ENCODE data around the gene FAM228A.
"Not testable (repeated sequence)": the region's sequence is repeated elsewhere in the genome, so short reads cannot be mapped to it uniquely, and the experiment has no call there.

Gene FAM228A

GRCh38 chr2:24191156-24191555 is 16.3 kb downstream of the FAM228A start:
- no peak for DNase-seq (ENCODE audit: low read depth, low spot score)

- no peak for DNase-seq (ENCODE audit: low read depth, low spot score)
Measured at GRCh38 chr2:24191848-24192247, 17.0 kb downstream of the FAM228A start.

GRCh38 chr2:24197213-24197612 is 22.4 kb downstream of the FAM228A start:
- DNase-seq (ENCODE audit: low read depth, low spot score), result not testable (repeated sequence)

- DNase-seq (ENCODE audit: low read depth, low spot score), result no peak
Measured at GRCh38 chr2:24199968-24200590, 25.2 kb downstream of the FAM228A start.

GRCh38 chr2:24200799-24201198 is 25.9 kb downstream of the FAM228A start:
- DNase-seq (ENCODE audit: low read depth, low spot score), result no peak

- DNase-seq (ENCODE audit: low read depth, low spot score), result no peak
Measured at GRCh38 chr2:24203029-24203786, 28.4 kb downstream of the FAM228A start.

GRCh38 chr2:24203787-24204150 is 28.9 kb downstream of the FAM228A start:
- DNase-seq (ENCODE audit: low read depth, low spot score), result no peak

- no peak for DNase-seq (ENCODE audit: low read depth, low spot score)
Measured at GRCh38 chr2:24204505-24204904, 29.7 kb downstream of the FAM228A start.

GRCh38 chr2:24205131-24205530 is 30.3 kb downstream of the FAM228A start:
- DNase-seq (ENCODE audit: low read depth, low spot score), result no peak

- no peak for DNase-seq (ENCODE audit: low read depth, low spot score)
Measured at GRCh38 chr2:24206242-24206641, 31.4 kb downstream of the FAM228A start.

GRCh38 chr2:24206714-24207113 is 31.9 kb downstream of the FAM228A start:
- DNase-seq (ENCODE audit: low read depth, low spot score), result no peak

- DNase-seq (ENCODE audit: low read depth, low spot score), result no peak
Measured at GRCh38 chr2:24207359-24207758, 32.5 kb downstream of the FAM228A start.

GRCh38 chr2:24208490-24208889 is 33.6 kb downstream of the FAM228A start:
- DNase-seq (ENCODE audit: low read depth, low spot score), result no peak

GRCh38 chr2:24209389-24210105 is 34.7 kb downstream of the FAM228A start:
- DNase-seq (ENCODE audit: low read depth, low spot score), result no peak

GRCh38 chr2:24210106-24210455 is 35.2 kb downstream of the FAM228A start:
- DNase-seq (ENCODE audit: low read depth, low spot score), result no peak

GRCh38 chr2:24210723-24211122 is 35.9 kb downstream of the FAM228A start:
- no peak for DNase-seq (ENCODE audit: low read depth, low spot score)

- no peak for DNase-seq (ENCODE audit: low read depth, low spot score)
Measured at GRCh38 chr2:24211408-24211807, 36.6 kb downstream of the FAM228A start.

- DNase-seq (ENCODE audit: low read depth, low spot score), result no peak
Measured at GRCh38 chr2:24214880-24215279, 40.0 kb downstream of the FAM228A start.

- no peak for DNase-seq (ENCODE audit: low read depth, low spot score)
Measured at GRCh38 chr2:24220554-24221291, 45.9 kb downstream of the FAM228A start.

GRCh38 chr2:24221343-24222050 is 46.6 kb downstream of the FAM228A start:
- DNase-seq (ENCODE audit: low read depth, low spot score), result no peak

- DNase-seq (ENCODE audit: low read depth, low spot score), result no peak
Measured at GRCh38 chr2:24222946-24223345, 48.1 kb downstream of the FAM228A start.
